ENCODE data around the gene SORCS1.

SORCS1 gene

GRCh38 chr10:106716381-106716780 lies 448.1 kb downstream of the SORCS1 start:
- DNase-seq, result no peak

GRCh38 chr10:106714734-106715555 lies 449.6 kb downstream of the SORCS1 start:
- no peak for DNase-seq

GRCh38 chr10:106713846-106714245 lies 450.7 kb downstream of the SORCS1 start:
- no peak for DNase-seq

GRCh38 chr10:106712988-106713387 lies 451.5 kb downstream of the SORCS1 start:
- no peak for DNase-seq

GRCh38 chr10:106711313-106711906 lies 453.1 kb downstream of the SORCS1 start:
- DNase-seq, result peak; percentile 7

GRCh38 chr10:106708506-106708905 lies 456.0 kb downstream of the SORCS1 start:
- DNase-seq, result no peak

GRCh38 chr10:106707657-106708056 lies 456.8 kb downstream of the SORCS1 start:
- DNase-seq, result no peak

- no peak for DNase-seq
These were observed 458.4 kb downstream of the SORCS1 start for GRCh38 chr10:106706127-106706526.

- DNase-seq, result peak; percentile 3
These were observed 458.8 kb downstream of the SORCS1 start for GRCh38 chr10:106705681-106706100.

- DNase-seq, result no peak
These were observed 468.3 kb downstream of the SORCS1 start for GRCh38 chr10:106696239-106696638.

GRCh38 chr10:106694696-106695095 lies 469.8 kb downstream of the SORCS1 start:
- no peak for DNase-seq

- no peak for DNase-seq
These were observed 482.3 kb downstream of the SORCS1 start for GRCh38 chr10:106682175-106682574.

- DNase-seq, result no peak
These were observed 484.4 kb downstream of the SORCS1 start for GRCh38 chr10:106680061-106680460.

GRCh38 chr10:106679314-106679713 lies 485.2 kb downstream of the SORCS1 start:
- DNase-seq, result no peak

GRCh38 chr10:106672517-106673175 lies 491.9 kb downstream of the SORCS1 start:
- no peak for DNase-seq

GRCh38 chr10:106661767-106662140 lies 502.8 kb downstream of the SORCS1 start:
- DNase-seq, result no peak

- no peak for DNase-seq
These were observed 503.3 kb downstream of the SORCS1 start for GRCh38 chr10:106661133-106661766.

GRCh38 chr10:106660550-106660949 lies 504.0 kb downstream of the SORCS1 start:
- no peak for DNase-seq

- DNase-seq, result no peak
These were observed 508.9 kb downstream of the SORCS1 start for GRCh38 chr10:106655636-106656035.

- no peak for DNase-seq
These were observed 509.3 kb downstream of the SORCS1 start for GRCh38 chr10:106655165-106655564.

- DNase-seq, result no peak
These were observed 512.2 kb downstream of the SORCS1 start for GRCh38 chr10:106652279-106652678.

GRCh38 chr10:106648534-106649481 lies 515.7 kb downstream of the SORCS1 start:
- no peak for DNase-seq

All from CD4-positive, alpha-beta T cell treated with Interleukin-17A for 4 hours (primary cell).